H9 (cell line): Measurements from ENCODE around the gene HNRNPK. TPM values are rescaled to one million over a fixed set of nuclear protein-coding genes. Genes with fewer than 3 reads are reported as not detected.

ENCODE experiments used
- DNase-seq: peaks from one replicate; pipeline ENCODE4 v3.0.0-alpha.2; 2017
- H2AFZ ChIP-seq: one replicate; pipeline ENCODE4 v1.6.1; 2013; ENCODE audit warnings: mild to moderate bottlenecking, low read length, control low read depth, moderate library complexity
- H2AK5ac ChIP-seq: 2 replicates; pipeline ENCODE4 v1.6.1; 2013; ENCODE audit warnings: low read length, control low read depth, mixed read lengths; ENCODE audit not compliant: insufficient read length
- H2BK120ac ChIP-seq: one replicate; pipeline ENCODE4 v1.6.1; 2013; ENCODE audit warnings: low read depth, mild to moderate bottlenecking, low read length, control low read depth, inconsistent platforms; ENCODE audit not compliant: poor library complexity, severe bottlenecking
- H2BK12ac ChIP-seq: 2 replicates; pipeline ENCODE4 v1.6.1; 2013; ENCODE audit warnings: low read length, control low read depth, mixed read lengths, low read depth; ENCODE audit not compliant: insufficient read length
- H2BK15ac ChIP-seq: 2 replicates; pipeline ENCODE4 v1.6.1; 2013; ENCODE audit warnings: low read depth, low read length, control low read depth
- H2BK20ac ChIP-seq: one replicate; pipeline ENCODE4 v1.6.1; 2013; ENCODE audit warnings: low read depth, mild to moderate bottlenecking, low read length, control low read depth, inconsistent platforms; ENCODE audit not compliant: poor library complexity, severe bottlenecking
- H2BK5ac ChIP-seq: 2 replicates; pipeline ENCODE4 v1.6.1; 2013; ENCODE audit warnings: low read length, control low read depth, mixed read lengths; ENCODE audit not compliant: insufficient read length
- H3K14ac ChIP-seq: 2 replicates; pipeline ENCODE4 v1.6.1; 2013; ENCODE audit warnings: low read length, control low read depth; ENCODE audit not compliant: insufficient read depth
- H3K18ac ChIP-seq: 2 replicates; pipeline ENCODE4 v1.6.1; 2013; ENCODE audit warnings: low read depth, mild to moderate bottlenecking, mixed read lengths, low read length, control low read depth; ENCODE audit not compliant: insufficient read length
- H3K23ac ChIP-seq: 2 replicates; pipeline ENCODE4 v1.6.1; 2013; ENCODE audit warnings: low read length, control low read depth, mixed read lengths, low read depth; ENCODE audit not compliant: insufficient read length
- H3K23me2 ChIP-seq: 2 replicates; pipeline ENCODE4 v1.6.1; 2013; ENCODE audit warnings: low read depth, mild to moderate bottlenecking, mixed read lengths, low read length, control low read depth; ENCODE audit not compliant: insufficient read length, poor library complexity, severe bottlenecking
- H3K27ac ChIP-seq: 2 replicates; pipeline ENCODE4 v1.5.1; 2013; ENCODE audit warnings: low read length, control low read depth, mixed read lengths, low read depth; ENCODE audit not compliant: insufficient read length
- H3K27me3 ChIP-seq: 2 replicates; pipeline ENCODE4 v1.6.1; 2013; ENCODE audit warnings: low read length, control low read depth, inconsistent platforms; ENCODE audit not compliant: insufficient read depth
- H3K4ac ChIP-seq: 2 replicates; pipeline ENCODE4 v1.6.1; 2013; ENCODE audit warnings: low read depth, mild to moderate bottlenecking, control low read depth, inconsistent platforms, low read length, moderate library complexity
- H3K4me1 ChIP-seq: 2 replicates; pipeline ENCODE4 v1.6.1; 2013; ENCODE audit warnings: low read length, control low read depth, inconsistent platforms; ENCODE audit not compliant: insufficient read depth
- H3K4me2 ChIP-seq: 2 replicates; pipeline ENCODE4 v1.6.1; 2013; ENCODE audit warnings: low read length, control low read depth, mixed read lengths; ENCODE audit not compliant: insufficient read length, insufficient read depth
- H3K56ac ChIP-seq: 2 replicates; pipeline ENCODE4 v1.6.1; 2013; ENCODE audit warnings: low read depth, mild to moderate bottlenecking, mixed read lengths, low read length, control low read depth; ENCODE audit not compliant: insufficient read length
- H3K79me1 ChIP-seq: 2 replicates; pipeline ENCODE4 v1.6.1; 2013; ENCODE audit warnings: low read depth, mild to moderate bottlenecking, moderate library complexity, low read length, control low read depth, inconsistent platforms; ENCODE audit not compliant: insufficient read depth, poor library complexity, severe bottlenecking
- H3K79me2 ChIP-seq: 2 replicates; pipeline ENCODE4 v1.6.1; 2013; ENCODE audit warnings: low read length, control low read depth, inconsistent platforms; ENCODE audit not compliant: insufficient read depth
- H3K9ac ChIP-seq: 2 replicates; pipeline ENCODE4 v1.6.1; 2013; ENCODE audit warnings: low read length, control low read depth, mixed read lengths; ENCODE audit not compliant: insufficient read length; ENCODE audit errors: extremely low read depth
- H3K9me3 ChIP-seq: one replicate; pipeline ENCODE4 v1.6.1; 2013; ENCODE audit warnings: low read depth, low read length, inconsistent platforms; ENCODE audit not compliant: control insufficient read depth
- H3T11ph ChIP-seq: one replicate; pipeline ENCODE4 v1.6.1; 2013; ENCODE audit warnings: mild to moderate bottlenecking, low read length, control low read depth, inconsistent platforms
- H4K20me1 ChIP-seq: one replicate; pipeline ENCODE4 v1.6.1; 2013; ENCODE audit not compliant: control insufficient read depth, insufficient read length, insufficient read depth
- H4K5ac ChIP-seq: 2 replicates; pipeline ENCODE4 v1.6.1; 2013; ENCODE audit warnings: low read depth, mild to moderate bottlenecking, mixed read lengths, low read length, control low read depth; ENCODE audit not compliant: insufficient read length
- H4K8ac ChIP-seq: replicated peaks from 2 replicates; pipeline ENCODE4 v1.6.1; 2013; ENCODE audit warnings: low read length, control low read depth, mixed read lengths, low read depth; ENCODE audit not compliant: insufficient read length
- H4K91ac ChIP-seq: 2 replicates; pipeline ENCODE4 v1.6.1; 2013; ENCODE audit warnings: low read depth, mild to moderate bottlenecking, moderate library complexity, mixed read lengths, low read length, control low read depth; ENCODE audit not compliant: insufficient read length
- H3K27ac Mint-ChIP-seq, 3 experiments: 2 replicates in 2 of 3; 3 replicates in 1 of 3; pipeline ENCODE4 v1.8.0; 2020 to 2021; ENCODE audit warnings: mixed read lengths in 3 of 3, mild to moderate bottlenecking in 1 of 3, moderate library complexity in 1 of 3
- H3K27me3 Mint-ChIP-seq: 2 replicates; pipeline ENCODE4 v1.8.0; 2021; ENCODE audit warnings: low read depth, mild to moderate bottlenecking, moderate library complexity, mixed read lengths
- H3K36me3 Mint-ChIP-seq, 3 experiments: 2 replicates in 2 of 3; 3 replicates in 1 of 3; pipeline ENCODE4 v1.8.0; 2020 to 2021; ENCODE audit warnings: low read depth in 3 of 3, mixed read lengths in 3 of 3; ENCODE audit not compliant: insufficient read depth in 1 of 3
- H3K4me1 Mint-ChIP-seq, 2 experiments: 2 replicates each; pipeline ENCODE4 v1.8.0; 2020; ENCODE audit warnings: mixed read lengths in 2 of 2
- H3K4me3 Mint-ChIP-seq, 2 experiments: 2 replicates in 1 of 2; 3 replicates in 1 of 2; pipeline ENCODE4 v1.8.0; 2020 to 2021; ENCODE audit warnings: mild to moderate bottlenecking in 2 of 2, mixed read lengths in 2 of 2, moderate library complexity in 1 of 2
- H3K9me3 Mint-ChIP-seq, 2 experiments: 2 replicates in 1 of 2; 3 replicates in 1 of 2; pipeline ENCODE4 v1.8.0; 2020; ENCODE audit warnings: mild to moderate bottlenecking in 2 of 2, mixed read lengths in 2 of 2, moderate library complexity in 1 of 2
- CTCF ChIP-seq: fragments of 200-600 bp; sonication (generic); conservative IDR thresholded peaks from 3 replicates; pipeline ENCODE4 v1.8.0; 2021; ENCODE audit warnings: antibody characterized with exemption, mild to moderate bottlenecking
- WGBS: extraction: QIAGEN DNeasy Blood & Tissue Kit; methylation state at CpG from one replicate; pipeline ENCODE4 v1.1.7; 2013; ENCODE audit warnings: missing lambda C conversion rate, low lambda C conversion rate, mixed read lengths; ENCODE audit not compliant: insufficient read length; ENCODE audit errors: extremely low coverage; 5-methylcytosine and 5-hydroxymethylcytosine counted together
- total RNA-seq: library from RNA; stranded (reverse); gene quantifications from 2 replicates; pipeline ENCODE4 v1.2.1, GENCODE V29; 2021

Gene HNRNPK
- total RNA-seq, 1 experiment from 2014 or later = 790 TPM

GRCh38 chr9:83971485-83971884, 8.5 kb downstream of the HNRNPK start:
- H3K4me1 Mint-ChIP-seq = peaks cover 14% of the 10 kb centered on the region in 2 experiments; a peak in 3 of 4 replicates
- H3K18ac ChIP-seq = no peak overlapping the region
- no peaks in the 10 kb centered on the region for H4K20me1 ChIP-seq
- no peak for DNase-seq
- H4K5ac ChIP-seq = no peak overlapping the region
- H3K23me2 ChIP-seq = no peaks in the 10 kb centered on the region
- H3K36me3 Mint-ChIP-seq = peaks cover 78 to 98% (median 97%) of the 10 kb centered on the region in 3 experiments
- peaks cover 11% of the 10 kb centered on the region for H3K79me1 ChIP-seq
- H3K4me3 Mint-ChIP-seq = no peak overlapping the region
- H2BK5ac ChIP-seq = no peak overlapping the region
- H2BK12ac ChIP-seq = no peak overlapping the region
- no peaks in the 10 kb centered on the region for H3K4me1 ChIP-seq
- H3K4ac ChIP-seq = no peak overlapping the region
- H3K79me2 ChIP-seq = peaks cover 6% of the 10 kb centered on the region
- TF ChIP-seq CTCF = no peak
- no peak overlapping the region for H2AFZ ChIP-seq
- H3K27ac Mint-ChIP-seq = peak overlapping the region in 1 of 3 experiments; percentile 77; a peak in 2 of 7 replicates
- no peak overlapping the region for H2BK120ac ChIP-seq
- H3K23ac ChIP-seq = no peak overlapping the region
- H3T11ph ChIP-seq = no peak overlapping the region
- H3K9me3 ChIP-seq = no peaks in the 10 kb centered on the region
- no peaks in the 10 kb centered on the region for H3K9me3 Mint-ChIP-seq
- H3K27me3 Mint-ChIP-seq = no peaks in the 10 kb centered on the region
- H4K91ac ChIP-seq = no peak overlapping the region
- H3K14ac ChIP-seq = no peak overlapping the region
- no peak overlapping the region for H2BK20ac ChIP-seq
- no peak overlapping the region for H3K56ac ChIP-seq
- H2BK15ac ChIP-seq = no peak overlapping the region
- no peaks in the 10 kb centered on the region for H3K27me3 ChIP-seq
- no peak overlapping the region for H4K8ac ChIP-seq
- H3K9ac ChIP-seq = no peak overlapping the region
- no peak overlapping the region for H3K4me2 ChIP-seq
- no peak overlapping the region for H2AK5ac ChIP-seq
- 100% methylated on average over 1 of the region's 6 CpGs for WGBS
- H3K27ac ChIP-seq = no peak overlapping the region
